NCI-H128 (cell line): ENCODE measurements around the gene OPN1MW3.
A peak's percentile ranks its signal among the peaks of the same experiment; 100 is the strongest.
"Not testable (repeated sequence)": the region's sequence is repeated elsewhere in the genome, so short reads cannot be mapped to it uniquely, and the experiment has no call there.

ENCODE experiments used
- DNase-seq: peaks from one replicate; lab custom pipeline; 2025; ENCODE audit not compliant: unreplicated experiment; lab: John Stamatoyannopoulos, UW

OPN1MW3 gene

GRCh38 chrX:154295664-154296310 is 38.4 kb downstream of the OPN1MW3 start, which contains the start of gene TKTL1:
Gene TKTL1, plus strand, starts transcription at chrX:154295795. Its CDS starts 65 bp downstream, at chrX:154295860.
- DNase-seq, result no peak

GRCh38 chrX:154296731-154297130 is 39.3 kb downstream of the OPN1MW3 start:
- DNase-seq, result no peak

- no peak for DNase-seq
Observed at GRCh38 chrX:154298312-154298711, 40.9 kb downstream of the OPN1MW3 start.

GRCh38 chrX:154300816-154301215 is 43.4 kb downstream of the OPN1MW3 start:
- DNase-seq, result no peak

- DNase-seq, result not testable (repeated sequence)
Observed at GRCh38 chrX:154302998-154303397, 45.6 kb downstream of the OPN1MW3 start.

GRCh38 chrX:154303476-154303875 is 46.1 kb downstream of the OPN1MW3 start:
- no peak for DNase-seq

- no peak for DNase-seq
Observed at GRCh38 chrX:154304846-154305245, 47.5 kb downstream of the OPN1MW3 start.

- DNase-seq, result no peak
Observed at GRCh38 chrX:154305541-154306205, 48.3 kb downstream of the OPN1MW3 start.

GRCh38 chrX:154307202-154307601 is 49.8 kb downstream of the OPN1MW3 start:
- no peak for DNase-seq

GRCh38 chrX:154308108-154308946 is 50.9 kb downstream of the OPN1MW3 start:
- peak; percentile 0 for DNase-seq

GRCh38 chrX:154309041-154309775 is 51.8 kb downstream of the OPN1MW3 start:
- no peak for DNase-seq

- no peak for DNase-seq
Observed at GRCh38 chrX:154310616-154311536, 53.5 kb downstream of the OPN1MW3 start.

- no peak for DNase-seq
Observed at GRCh38 chrX:154312116-154312515, 54.7 kb downstream of the OPN1MW3 start.

- DNase-seq, result no peak
Observed at GRCh38 chrX:154313147-154313546, 55.8 kb downstream of the OPN1MW3 start.

GRCh38 chrX:154315416-154315815 is 58.0 kb downstream of the OPN1MW3 start:
- DNase-seq, result no peak

- no peak for DNase-seq
Observed at GRCh38 chrX:154317391-154317995, 60.1 kb downstream of the OPN1MW3 start.

GRCh38 chrX:154320406-154320805 is 63.0 kb downstream of the OPN1MW3 start:
- no peak for DNase-seq
